Mesenchymal stem cell (in vitro differentiated cells and primary cell): ENCODE data around the gene FHIT.

Experiments
- DNase-seq: peaks from one replicate; pipeline ENCODE4 v3.0.0-alpha.2; 2013
- H2AFZ ChIP-seq: one replicate; pipeline ENCODE4 v1.6.1; 2013; ENCODE audit warnings: low read depth, mild to moderate bottlenecking, control low read depth, inconsistent platforms, low read length, moderate library complexity
- H2AK5ac ChIP-seq: 2 replicates; pipeline ENCODE4 v1.6.1; 2013; ENCODE audit warnings: low read length, moderate library complexity, mild to moderate bottlenecking, inconsistent platforms; ENCODE audit not compliant: severe bottlenecking
- H2BK120ac ChIP-seq: one replicate; pipeline ENCODE4 v1.6.1; 2013; ENCODE audit warnings: low read depth, mild to moderate bottlenecking, inconsistent platforms, low read length, moderate library complexity
- H2BK12ac ChIP-seq, 2 experiments: one replicate each; pipeline ENCODE4 v1.6.1; 2013; ENCODE audit warnings: inconsistent platforms in 2 of 2, low read length in 2 of 2, mild to moderate bottlenecking in 2 of 2, moderate library complexity in 2 of 2, control low read depth in 1 of 2
- H2BK15ac ChIP-seq: one replicate; pipeline ENCODE4 v1.6.1; 2013; ENCODE audit warnings: mild to moderate bottlenecking, low read depth, inconsistent platforms; ENCODE audit not compliant: poor library complexity, severe bottlenecking
- H2BK5ac ChIP-seq: 2 replicates; pipeline ENCODE4 v1.6.1; 2013; ENCODE audit warnings: low read depth, mild to moderate bottlenecking, low read length, control low read depth, inconsistent platforms; ENCODE audit not compliant: poor library complexity, severe bottlenecking
- H3K14ac ChIP-seq, 2 experiments: one replicate each; pipeline ENCODE4 v1.6.1; 2013; ENCODE audit warnings: inconsistent platforms in 2 of 2, low read length in 2 of 2, control low read depth in 1 of 2, mild to moderate bottlenecking in 1 of 2, moderate library complexity in 1 of 2
- H3K18ac ChIP-seq, 2 experiments: one replicate each; pipeline ENCODE4 v1.6.1; 2013; ENCODE audit warnings: inconsistent platforms in 2 of 2, low read length in 2 of 2, control low read depth in 1 of 2, low read depth in 1 of 2, mild to moderate bottlenecking in 1 of 2
- H3K23ac ChIP-seq, 2 experiments: one replicate each; pipeline ENCODE4 v1.6.1; 2013; ENCODE audit warnings: inconsistent platforms in 2 of 2, low read length in 2 of 2, mild to moderate bottlenecking in 2 of 2, moderate library complexity in 2 of 2, control low read depth in 1 of 2
- H3K27ac ChIP-seq: 2 replicates; pipeline ENCODE4 v1.5.1; 2013; ENCODE audit warnings: mild to moderate bottlenecking, moderate library complexity, low read length, control low read depth, inconsistent platforms; ENCODE audit not compliant: poor library complexity, severe bottlenecking
- H3K27me3 ChIP-seq, 2 experiments: 2 replicates each; pipeline versions ENCODE4 v1.6.1 to v1.7.0; 2013; ENCODE audit warnings: low read length in 2 of 2, mild to moderate bottlenecking in 2 of 2, moderate library complexity in 2 of 2, control low read depth in 1 of 2, inconsistent platforms in 1 of 2; ENCODE audit not compliant: control insufficient read depth in 1 of 2, insufficient read depth in 1 of 2
- H3K36me3 ChIP-seq, 2 experiments: 2 replicates each; pipeline versions ENCODE4 v1.6.1 to v1.7.0; 2013; ENCODE audit warnings: low read length in 2 of 2, control low read depth in 1 of 2, inconsistent platforms in 1 of 2, low read depth in 1 of 2, mild to moderate bottlenecking in 1 of 2; ENCODE audit not compliant: insufficient read depth in 2 of 2, control insufficient read depth in 1 of 2
- H3K4ac ChIP-seq, 2 experiments: one replicate each; pipeline ENCODE4 v1.6.1; 2013; ENCODE audit warnings: inconsistent platforms in 2 of 2, low read length in 2 of 2, mild to moderate bottlenecking in 2 of 2, moderate library complexity in 2 of 2, control low read depth in 1 of 2, low read depth in 1 of 2
- H3K4me1 ChIP-seq: 2 replicates; pipeline ENCODE4 v1.6.1; 2013; ENCODE audit warnings: low read depth, low read length, control low read depth; ENCODE audit not compliant: control insufficient read depth, insufficient read depth
- H3K4me2 ChIP-seq: 2 replicates; pipeline ENCODE4 v1.6.1; 2013; ENCODE audit warnings: low read length, mild to moderate bottlenecking, inconsistent platforms; ENCODE audit not compliant: poor library complexity, severe bottlenecking
- H3K4me3 ChIP-seq, 2 experiments: 2 replicates each; pipeline versions ENCODE4 v1.5.1 to v1.7.0; 2013; ENCODE audit warnings: low read length in 2 of 2, mild to moderate bottlenecking in 2 of 2, control low read depth in 1 of 2, low read depth in 1 of 2; ENCODE audit not compliant: insufficient read depth in 1 of 2
- H3K79me1 ChIP-seq: replicated peaks from 2 replicates; pipeline ENCODE4 v1.6.1; 2013; ENCODE audit warnings: mild to moderate bottlenecking, control low read depth, low read length, inconsistent platforms; ENCODE audit not compliant: poor library complexity, severe bottlenecking
- H3K9ac ChIP-seq: 2 replicates; pipeline ENCODE4 v1.7.0; 2013; ENCODE audit warnings: mild to moderate bottlenecking, low read length, moderate library complexity
- H3K9me3 ChIP-seq: 2 replicates; pipeline ENCODE4 v1.7.0; 2013; ENCODE audit warnings: mild to moderate bottlenecking, low read length; ENCODE audit not compliant: control insufficient read depth
- H4K8ac ChIP-seq: one replicate; pipeline ENCODE4 v1.6.1; 2013; ENCODE audit warnings: inconsistent platforms, mild to moderate bottlenecking, low read length, moderate library complexity
- H4K91ac ChIP-seq: one replicate; pipeline ENCODE4 v1.6.1; 2013; ENCODE audit warnings: mild to moderate bottlenecking, low read length, inconsistent platforms
- WGBS: methylation state at CpG from one replicate; pipeline ENCODE4 v1.1.7; 2013; ENCODE audit warnings: mixed read lengths; 5-methylcytosine and 5-hydroxymethylcytosine counted together

FHIT gene

GRCh38 chr3:60363817-60364216 is 887.4 kb downstream of the FHIT start:
- H3K27me3 ChIP-seq, result no peaks in the 10 kb centered on the region
- WGBS, result 11% methylated on average over 2 of the region's 2 CpGs

GRCh38 chr3:60355825-60356224 is 895.4 kb downstream of the FHIT start:
- WGBS, result 94% methylated on average over 1 of the region's 2 CpGs
- H3K36me3 ChIP-seq, result no peaks in the 10 kb centered on the region
- H3K23ac ChIP-seq, result no peak overlapping the region

More at GRCh38 chr3:60363817-60364216, 887.4 kb downstream of the FHIT start:
- H2AK5ac ChIP-seq, result no peak overlapping the region
- no peak overlapping the region for H2BK5ac ChIP-seq
- H3K4ac ChIP-seq, result no peak overlapping the region
- H3K9me3 ChIP-seq, result no peaks in the 10 kb centered on the region
- H3K4me3 ChIP-seq, result no peak overlapping the region
- peaks cover 4% of the 10 kb centered on the region for H3K4me1 ChIP-seq
- H3K14ac ChIP-seq, result no peak overlapping the region
- no peak overlapping the region for H2BK120ac ChIP-seq
- no peak overlapping the region for H3K18ac ChIP-seq
- no peak overlapping the region for H3K9ac ChIP-seq
- H3K27ac ChIP-seq, result no peak overlapping the region
- no peak overlapping the region for H4K8ac ChIP-seq
- H3K23ac ChIP-seq, result no peak overlapping the region
- no peak overlapping the region for H4K91ac ChIP-seq
- no peaks in the 10 kb centered on the region for H3K79me1 ChIP-seq
- H3K36me3 ChIP-seq, result no peaks in the 10 kb centered on the region
- H3K4me2 ChIP-seq, result no peak overlapping the region
- DNase-seq, result peak; percentile 21
- no peak overlapping the region for H2AFZ ChIP-seq
- H2BK15ac ChIP-seq, result no peak overlapping the region
- no peak overlapping the region for H2BK12ac ChIP-seq

GRCh38 chr3:60351481-60351880 is 899.8 kb downstream of the FHIT start:
- H4K91ac ChIP-seq, result no peak overlapping the region
- no peaks in the 10 kb centered on the region for H3K79me1 ChIP-seq
- no peak overlapping the region for H2BK12ac ChIP-seq
- no peaks in the 10 kb centered on the region for H3K4me1 ChIP-seq
- H3K9ac ChIP-seq, result no peak overlapping the region
- no peak overlapping the region for H3K23ac ChIP-seq
- H3K27me3 ChIP-seq, result no peaks in the 10 kb centered on the region
- H3K36me3 ChIP-seq, result no peaks in the 10 kb centered on the region
- no peak overlapping the region for H2BK5ac ChIP-seq
- no peak overlapping the region for H2BK15ac ChIP-seq
- no peak overlapping the region for H4K8ac ChIP-seq
- no peak overlapping the region for H3K18ac ChIP-seq
- no peak for DNase-seq
- no peak overlapping the region for H2BK120ac ChIP-seq
- no peak overlapping the region for H3K27ac ChIP-seq
- no peak overlapping the region for H2AFZ ChIP-seq
- no peak overlapping the region for H3K4me2 ChIP-seq
- 78% methylated on average over 1 of the region's 1 CpG for WGBS
- H3K4me3 ChIP-seq, result no peak overlapping the region
- H3K9me3 ChIP-seq, result peaks cover 6% of the 10 kb centered on the region
- no peak overlapping the region for H3K4ac ChIP-seq
- no peak overlapping the region for H3K14ac ChIP-seq
- H2AK5ac ChIP-seq, result no peak overlapping the region

More at GRCh38 chr3:60355825-60356224, 895.4 kb downstream of the FHIT start:
- Histone ChIP-seq H3K4me2 (no peak overlapping the region), H2BK15ac (no peak overlapping the region), H3K4me1 (no peaks in the 10 kb centered on the region), H2BK12ac (no peak overlapping the region), H2BK5ac (no peak overlapping the region), H3K14ac (no peak overlapping the region), H4K91ac (no peak overlapping the region), H3K4me3 (no peak overlapping the region), H3K4ac (no peak overlapping the region), H2AFZ (no peak overlapping the region), H3K27me3 (no peaks in the 10 kb centered on the region), H2BK120ac (no peak overlapping the region), H3K27ac (no peak overlapping the region), H3K79me1 (no peaks in the 10 kb centered on the region), H3K9me3 (peaks cover 6% of the 10 kb centered on the region), H3K9ac (no peak overlapping the region), H3K18ac (no peak overlapping the region), H2AK5ac (no peak overlapping the region), H4K8ac (no peak overlapping the region)
- no peak for DNase-seq

- Histone ChIP-seq H3K27me3 (no peaks in the 10 kb centered on the region), H2BK15ac (no peak overlapping the region), H2AK5ac (no peak overlapping the region), H2AFZ (no peak overlapping the region), H4K91ac (no peak overlapping the region), H3K23ac (no peak overlapping the region), H2BK12ac (no peak overlapping the region), H3K27ac (no peak overlapping the region), H3K9me3 (no peaks in the 10 kb centered on the region), H3K14ac (no peak overlapping the region), H2BK120ac (no peak overlapping the region), H3K4me2 (no peak overlapping the region), H3K36me3 (no peaks in the 10 kb centered on the region), H3K18ac (no peak overlapping the region), H3K4ac (no peak overlapping the region), H3K4me3 (no peak overlapping the region), H4K8ac (no peak overlapping the region), H3K79me1 (no peaks in the 10 kb centered on the region), H2BK5ac (no peak overlapping the region), H3K4me1 (no peaks in the 10 kb centered on the region), H3K9ac (no peak overlapping the region)
- no peak for DNase-seq
- WGBS, result 100% methylated on average over 1 of the region's 3 CpGs
These were observed 906.9 kb downstream of the FHIT start for GRCh38 chr3:60344340-60344739.
